COLO668 (cell line): Measurements from ENCODE around the gene KRTAP5-7.
"Not testable (repeated sequence)": the region's sequence is repeated elsewhere in the genome, so short reads cannot be mapped to it uniquely, and the experiment has no call there.

Experiments
- DNase-seq: peaks from one replicate; lab custom pipeline; 2025; ENCODE audit not compliant: unreplicated experiment; lab: John Stamatoyannopoulos, UW

KRTAP5-7 gene

DNA sequence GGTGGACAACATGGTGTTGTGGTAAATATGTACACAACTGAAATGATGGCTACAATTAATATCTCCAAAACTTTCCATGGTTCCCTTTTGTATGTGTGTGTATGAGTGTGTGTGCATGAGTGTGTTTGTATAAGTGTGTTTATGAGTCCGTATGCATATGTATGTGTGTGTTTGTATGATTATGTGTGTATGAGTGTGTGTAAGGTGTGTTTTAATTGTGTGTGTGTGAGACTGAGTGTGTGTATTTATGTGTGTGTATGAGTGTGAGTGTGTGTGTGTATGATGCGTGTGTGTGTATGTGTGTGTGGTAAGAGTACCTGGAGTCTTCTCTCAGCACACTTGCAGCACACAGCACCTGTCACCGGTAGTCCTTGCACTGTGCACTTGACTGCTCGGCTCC, 29.0 kb downstream of the KRTAP5-7 start:
- DNase-seq = no peak

DNA sequence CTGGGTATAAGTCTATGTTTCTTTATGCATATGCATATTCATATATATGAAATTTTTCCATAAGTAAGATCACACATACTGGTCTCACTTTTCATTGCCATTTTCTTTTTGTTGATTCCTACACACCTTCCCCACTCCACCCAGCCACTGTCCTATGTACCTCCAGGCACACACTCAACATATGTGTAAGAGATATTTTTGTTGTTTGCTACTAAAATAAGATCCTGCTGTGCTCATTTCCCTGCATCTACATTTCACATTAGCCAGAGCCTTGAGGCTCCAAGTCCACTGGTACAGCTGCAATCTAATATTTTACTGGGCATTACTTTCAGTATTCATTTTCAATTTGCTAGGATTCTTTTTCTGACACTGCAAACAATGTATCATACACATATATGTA, 30.2 kb downstream of the KRTAP5-7 start:
- no peak for DNase-seq

DNA sequence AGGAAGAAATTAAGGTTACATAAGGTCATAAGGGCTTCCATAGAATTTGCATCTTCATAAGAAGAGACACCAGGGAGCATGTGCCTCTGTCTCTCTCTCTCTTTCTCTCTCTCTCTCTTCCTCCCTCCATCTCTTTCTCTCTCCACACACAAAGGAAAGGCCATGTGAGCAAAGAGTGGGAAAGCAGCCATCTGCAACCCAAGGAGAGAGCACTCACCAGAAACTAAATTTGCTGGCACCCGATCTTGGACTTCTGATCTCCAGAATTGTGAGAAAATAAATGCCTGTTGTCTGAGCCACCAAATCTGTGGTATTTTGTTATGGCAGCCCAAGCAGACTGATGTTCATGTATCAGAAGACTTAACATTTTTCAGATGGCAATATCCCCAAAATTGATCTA, 31.9 kb downstream of the KRTAP5-7 start:
- no peak for DNase-seq

DNA sequence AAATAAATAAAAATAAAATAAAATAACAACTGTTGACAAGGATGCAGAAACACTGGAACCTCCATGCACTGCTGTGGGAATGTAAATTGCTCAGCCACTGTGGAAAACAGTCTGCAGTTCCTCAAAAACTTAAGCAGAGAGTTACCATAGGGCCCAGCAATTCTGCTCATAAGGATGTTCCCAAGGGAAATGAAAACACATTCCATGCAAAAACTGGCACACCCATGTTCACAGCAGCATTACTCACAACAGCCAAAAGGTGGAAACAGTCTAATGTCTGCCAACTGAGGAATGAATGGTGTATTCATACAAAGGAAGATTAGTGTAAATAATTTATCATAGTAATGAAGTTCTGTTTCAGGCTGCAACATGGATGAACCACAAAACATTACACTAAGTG, 35.1 kb downstream of the KRTAP5-7 start:
- no peak for DNase-seq

DNA sequence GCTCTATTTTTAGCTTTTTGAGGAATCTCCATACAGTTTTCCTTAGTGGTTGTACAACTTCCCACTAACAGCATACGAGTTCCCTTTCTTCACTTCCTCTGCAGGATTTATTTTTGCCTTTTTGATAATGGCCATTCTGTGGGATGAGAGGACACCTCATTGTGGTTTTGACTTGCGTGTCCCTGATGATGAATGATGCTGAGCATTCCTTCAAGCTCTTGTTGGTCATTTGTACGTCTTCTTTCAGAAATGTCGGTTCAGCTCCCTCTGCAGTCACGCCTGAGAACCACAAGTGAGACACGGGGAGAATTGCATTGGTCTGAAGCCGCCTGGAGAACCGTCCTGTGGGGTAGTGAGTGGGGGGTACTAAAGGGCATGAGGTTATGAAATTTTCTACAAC, 36.3 kb downstream of the KRTAP5-7 start:
- no peak for DNase-seq

DNA sequence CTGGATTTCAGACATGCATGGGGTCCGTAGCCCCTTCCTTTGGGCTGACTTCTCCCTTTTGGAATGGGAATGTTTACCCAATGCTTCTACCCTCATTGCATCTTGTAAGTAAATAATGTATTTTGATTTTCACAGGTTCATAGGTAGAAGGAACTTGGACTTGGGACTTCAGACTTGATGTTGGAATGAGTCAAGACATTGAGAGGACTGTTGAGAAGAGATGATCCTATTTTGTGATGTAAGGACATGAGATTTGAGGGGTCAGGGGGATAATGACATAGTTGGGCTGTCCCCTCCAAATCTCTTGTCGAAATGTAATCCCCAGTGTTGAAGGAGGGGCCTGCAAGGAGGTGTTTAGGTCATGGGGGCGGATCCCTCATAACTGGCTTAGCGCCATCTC, 37.4 kb downstream of the KRTAP5-7 start:
- DNase-seq = no peak

DNA sequence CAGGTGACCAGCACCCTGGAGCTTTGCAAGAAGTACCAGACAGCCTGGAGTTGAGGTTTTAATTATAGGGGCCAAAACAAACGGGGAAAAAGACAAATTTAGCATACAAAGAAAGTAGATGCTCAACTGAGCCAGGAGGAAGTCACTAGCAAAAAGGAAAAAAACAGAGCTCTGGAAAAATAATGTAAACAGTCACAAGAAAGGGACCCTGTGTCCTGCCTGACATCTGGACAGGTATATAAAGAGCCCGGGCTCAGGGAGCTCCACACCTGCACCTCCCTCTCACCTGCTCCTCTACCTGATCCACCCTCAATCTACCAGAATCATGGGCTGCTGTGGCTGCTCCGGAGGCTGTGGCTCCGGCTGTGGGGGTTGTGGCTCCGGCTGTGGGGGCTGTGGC, 38.2 kb downstream of the KRTAP5-7 start, which contains the start of gene KRTAP5-10:
KRTAP5-10 (plus strand) TSS at position 301 of the 400 bp plus-strand sequence; CDS start at position 326, 25 bp downstream.
- no peak for DNase-seq

DNA sequence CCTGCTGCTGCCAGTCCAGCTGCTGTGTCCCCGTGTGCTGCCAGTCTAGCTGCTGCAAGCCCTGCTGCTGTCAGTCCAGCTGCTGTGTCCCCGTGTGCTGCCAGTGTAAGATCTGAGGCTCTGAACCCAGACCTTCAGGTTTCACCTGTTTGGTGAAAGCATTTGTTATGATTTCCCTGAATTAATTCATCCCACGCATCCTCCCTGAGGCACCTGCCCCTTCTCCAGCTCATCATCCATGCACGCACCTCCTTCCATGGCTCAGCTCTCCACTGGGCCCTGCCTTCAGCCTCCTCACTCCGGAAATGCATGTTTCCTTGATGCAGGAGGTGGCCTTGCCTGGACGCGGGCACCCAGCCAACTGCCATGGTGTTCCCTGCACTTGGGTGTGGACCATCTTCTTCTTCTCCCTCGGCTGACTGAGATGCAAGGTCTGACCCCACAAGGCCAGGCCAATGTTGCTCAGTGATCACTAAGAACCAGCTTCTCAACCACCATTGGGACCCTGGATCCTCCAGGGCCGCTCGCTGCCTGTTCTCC, 39.1 kb downstream of the KRTAP5-7 start:
- DNase-seq = no peak

DNA sequence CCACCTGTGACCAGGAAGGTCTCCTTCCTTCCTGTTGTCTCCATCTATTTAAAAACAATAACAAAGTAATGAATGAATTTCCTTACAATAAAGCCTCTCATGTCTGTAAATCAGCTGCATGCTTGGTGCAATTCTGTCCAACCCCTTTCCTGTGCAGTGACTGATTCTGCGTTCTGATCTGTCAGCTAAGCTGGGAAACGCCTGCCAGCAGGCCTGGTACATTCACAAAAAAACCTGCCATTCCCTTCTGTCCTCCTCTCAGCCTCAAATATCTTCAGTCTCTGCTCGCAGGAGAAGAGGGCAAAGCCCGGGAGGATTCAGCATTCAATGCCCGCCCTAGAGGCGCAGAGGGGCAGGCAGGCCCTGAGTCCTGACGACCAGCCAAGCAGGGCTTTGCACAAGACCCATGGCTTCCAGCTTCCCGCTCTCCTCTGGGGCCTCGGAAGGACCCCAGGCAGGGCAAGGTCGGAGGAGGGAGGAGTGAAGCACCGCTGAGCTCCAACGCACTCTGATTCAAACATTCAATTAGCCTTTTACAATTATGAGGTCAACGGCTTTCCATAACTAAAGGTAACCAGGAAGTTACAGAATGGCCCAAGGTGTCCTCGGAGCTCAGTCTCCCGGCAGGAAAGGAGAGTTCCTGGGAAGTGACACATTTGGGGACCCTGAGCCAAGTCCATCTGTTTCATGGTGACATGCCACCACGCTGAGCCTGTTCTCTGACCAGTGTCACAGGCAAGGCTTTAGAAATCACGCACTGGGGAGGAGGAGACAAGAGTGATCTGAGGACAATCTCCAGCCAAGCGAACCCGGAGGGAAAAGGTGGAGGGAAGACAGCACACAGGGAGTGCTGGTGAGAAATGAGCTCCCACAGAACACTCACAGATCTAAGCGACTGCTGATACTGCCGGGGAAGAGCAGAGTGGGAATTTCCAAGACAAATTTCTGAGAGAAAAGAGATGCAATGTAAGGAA, 39.8 kb downstream of the KRTAP5-7 start:
- DNase-seq = not testable (repeated sequence)

DNA sequence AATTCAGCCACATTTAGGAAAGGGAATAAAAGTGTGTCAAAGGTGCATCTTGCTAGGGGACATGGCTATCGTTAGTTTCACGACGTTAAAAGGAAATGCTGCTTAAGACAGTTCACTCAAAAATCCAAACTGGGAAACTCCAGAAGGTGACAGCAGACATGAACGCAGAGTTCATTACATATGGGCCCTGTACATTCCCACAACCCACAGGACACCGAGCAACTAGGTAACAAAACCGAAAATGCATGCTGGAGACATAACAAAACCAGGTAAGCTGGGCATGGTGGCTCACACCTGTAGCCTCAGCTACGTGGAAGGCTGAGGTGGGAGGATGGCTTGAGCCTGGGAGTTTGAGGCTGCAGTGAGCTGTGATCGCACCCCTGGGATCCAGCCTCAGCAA, 40.6 kb downstream of the KRTAP5-7 start:
- DNase-seq = not testable (repeated sequence)

DNA sequence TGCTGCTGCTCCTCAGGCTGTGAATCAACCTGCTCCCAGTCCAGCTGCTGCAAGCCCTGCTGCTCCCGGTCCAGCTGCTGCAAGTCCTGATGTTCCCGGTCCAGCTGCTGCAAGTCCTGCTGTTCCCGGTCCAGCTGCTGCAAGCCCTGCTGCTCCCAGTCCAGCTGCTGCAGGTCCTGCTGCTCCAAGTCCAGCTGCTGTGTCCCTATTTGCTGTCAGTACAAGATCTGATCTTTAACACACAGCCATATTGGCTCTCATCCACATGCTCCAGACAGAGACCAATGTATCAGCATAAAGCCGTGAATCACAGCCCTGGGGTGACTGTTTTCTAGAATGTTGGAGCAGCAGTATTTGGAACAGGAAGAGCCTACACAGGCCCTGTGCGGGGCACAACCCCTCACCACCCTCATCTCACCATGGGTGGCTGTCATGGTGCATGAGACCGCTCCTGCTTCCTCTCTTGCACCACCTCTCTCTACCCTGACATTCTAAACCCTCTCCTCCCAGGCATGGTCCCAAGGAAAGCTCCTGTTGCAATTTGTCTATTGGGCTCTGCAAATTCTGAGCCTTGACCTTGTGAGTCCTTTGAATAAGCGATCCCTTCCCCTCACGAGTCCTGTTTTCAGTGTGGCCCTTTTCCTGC, 41.8 kb downstream of the KRTAP5-7 start:
- DNase-seq = no peak

DNA sequence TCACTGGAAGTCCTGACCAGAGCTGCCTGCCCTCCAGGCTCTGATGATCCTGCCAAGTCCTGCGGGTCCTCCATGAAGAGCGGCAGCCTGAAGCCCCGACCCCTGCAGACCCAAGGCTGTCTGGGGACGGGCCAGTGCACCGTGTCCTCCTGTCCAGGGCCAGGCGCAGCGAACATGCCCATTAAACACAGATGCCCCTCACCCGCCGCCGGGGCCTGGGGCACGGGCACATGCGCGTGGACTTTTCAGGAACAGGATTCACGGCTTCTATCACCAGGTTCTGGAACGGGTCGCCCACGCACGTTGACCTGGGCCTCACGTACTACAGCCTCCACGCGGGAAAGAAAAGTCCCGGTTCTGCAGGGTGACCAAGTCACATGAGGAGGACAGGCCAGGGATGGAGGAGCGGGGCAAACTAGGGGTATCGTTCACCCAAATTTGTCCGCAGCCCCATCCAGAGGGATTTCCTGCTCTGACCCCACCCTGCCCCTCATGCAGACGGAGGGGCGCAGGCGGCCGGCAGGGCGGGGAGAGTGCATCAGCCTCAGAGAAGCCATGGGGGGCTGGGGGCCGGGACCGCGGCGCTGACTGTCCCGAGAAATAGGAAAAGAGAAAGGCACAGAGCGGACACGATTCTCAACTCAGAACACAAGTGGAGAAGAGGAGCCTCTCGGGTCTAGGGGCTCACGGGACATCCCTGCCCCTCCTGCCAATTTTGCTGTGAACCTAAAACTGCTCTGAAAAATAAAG, 44.2 kb downstream of the KRTAP5-7 start:
- not testable (repeated sequence) for DNase-seq

DNA sequence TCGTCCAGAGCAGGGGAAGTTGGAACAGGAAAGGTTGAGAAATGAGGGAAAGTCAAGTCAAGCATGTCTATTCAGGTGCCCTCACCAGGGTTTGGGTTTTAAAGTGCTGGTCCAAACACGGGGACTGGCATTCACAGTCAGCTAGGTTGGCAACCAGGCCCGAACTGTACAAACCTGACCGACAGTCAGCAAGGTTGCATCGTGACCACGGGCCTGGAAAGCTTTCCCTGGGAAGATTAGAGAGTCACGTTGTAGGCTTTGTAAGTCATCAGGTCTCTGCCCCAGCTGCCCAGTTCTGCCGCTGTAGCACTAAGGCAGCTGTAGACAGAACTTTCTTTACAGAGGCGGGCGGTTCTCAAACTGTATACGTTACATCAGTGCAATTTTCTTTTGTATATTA, 45.7 kb downstream of the KRTAP5-7 start:
- DNase-seq = no peak

DNA sequence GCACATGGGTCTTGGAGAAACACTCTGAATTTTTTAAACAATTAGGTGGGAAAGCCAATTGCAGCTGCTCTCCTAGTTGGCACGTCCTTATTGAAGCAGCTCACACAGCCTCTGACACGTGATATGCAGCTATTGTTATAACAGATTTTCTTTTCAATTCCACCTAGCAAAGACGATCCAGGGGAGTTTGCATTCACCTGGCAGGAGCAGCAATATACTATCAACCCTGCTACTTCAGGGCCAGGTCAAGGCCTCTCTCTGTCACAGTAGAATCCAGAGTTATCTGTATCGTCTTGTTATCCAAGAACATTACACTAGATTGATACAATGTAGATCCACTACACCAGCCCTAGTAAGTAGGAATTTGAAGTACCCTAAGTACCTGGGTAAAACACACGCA, 47.4 kb downstream of the KRTAP5-7 start:
- DNase-seq = no peak

DNA sequence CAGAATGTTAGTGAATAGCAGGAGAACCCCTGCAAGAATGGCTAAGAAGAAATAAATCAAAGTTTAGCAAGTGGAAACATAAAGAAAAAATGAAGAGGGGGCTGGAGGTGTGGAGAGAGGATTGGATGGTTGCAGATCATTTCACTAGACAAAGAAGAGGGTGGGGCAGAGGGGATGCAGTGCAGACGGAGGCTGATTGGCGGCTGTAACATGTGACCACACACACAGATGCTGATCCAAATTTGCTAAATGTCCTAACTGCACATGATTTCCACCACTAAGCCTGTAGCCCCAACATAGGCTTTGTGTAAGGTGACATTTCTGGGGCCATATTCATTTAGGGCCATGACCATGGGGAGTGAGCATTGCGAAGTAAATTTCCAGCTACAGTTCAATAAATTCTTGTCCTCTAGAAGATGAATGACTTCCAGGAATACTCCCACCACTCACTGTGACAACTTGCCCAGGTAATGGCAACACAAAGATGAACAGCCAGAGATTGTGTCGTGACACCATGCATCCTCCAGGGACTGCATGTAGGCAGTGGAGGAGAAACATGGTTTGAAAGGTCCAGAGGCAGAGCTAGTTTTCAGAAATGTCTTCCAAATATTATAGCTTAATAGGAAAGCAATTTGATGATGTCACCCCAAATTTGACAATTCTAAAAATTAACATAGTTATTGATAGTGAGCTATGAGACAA, 48.8 kb downstream of the KRTAP5-7 start:
- DNase-seq = no peak

DNA sequence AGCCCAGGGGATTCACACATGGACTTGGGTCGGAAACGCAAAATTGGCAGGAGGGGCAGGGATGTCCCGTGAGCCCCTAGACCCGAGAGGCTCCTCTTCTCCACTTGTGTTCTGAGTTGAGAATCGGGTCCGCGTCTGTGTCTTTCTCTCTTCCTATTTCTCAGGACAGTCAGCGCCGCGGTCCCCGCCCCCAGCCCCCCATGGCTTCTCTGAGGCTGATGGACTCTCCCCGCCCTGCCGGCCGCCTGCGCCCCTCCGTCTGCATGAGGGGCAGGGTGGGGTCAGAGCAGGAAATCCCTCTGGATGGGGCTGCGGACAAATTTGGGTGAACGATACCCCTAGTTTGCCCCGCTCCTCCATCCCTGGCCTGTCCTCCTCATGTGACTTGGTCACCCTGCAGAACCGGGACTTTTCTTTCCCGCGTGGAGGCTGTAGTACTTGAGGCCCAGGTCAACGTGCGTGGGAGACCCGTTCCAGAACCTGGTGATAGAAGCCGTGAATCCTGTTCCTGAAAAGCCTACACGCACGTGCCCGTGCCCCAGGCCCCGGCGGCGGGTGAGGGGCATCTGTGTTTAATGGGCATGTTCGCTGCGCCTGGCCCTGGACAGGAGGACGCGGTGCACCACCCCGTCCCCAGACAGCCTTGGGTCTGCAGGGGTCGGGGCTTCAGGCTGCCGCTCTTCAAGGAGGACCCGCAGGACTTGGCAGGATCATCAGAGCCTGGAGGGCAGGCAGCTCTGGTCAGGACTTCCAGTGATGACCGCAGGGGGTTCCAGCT, 49.8 kb downstream of the KRTAP5-7 start:
- DNase-seq = not testable (repeated sequence)

DNA sequence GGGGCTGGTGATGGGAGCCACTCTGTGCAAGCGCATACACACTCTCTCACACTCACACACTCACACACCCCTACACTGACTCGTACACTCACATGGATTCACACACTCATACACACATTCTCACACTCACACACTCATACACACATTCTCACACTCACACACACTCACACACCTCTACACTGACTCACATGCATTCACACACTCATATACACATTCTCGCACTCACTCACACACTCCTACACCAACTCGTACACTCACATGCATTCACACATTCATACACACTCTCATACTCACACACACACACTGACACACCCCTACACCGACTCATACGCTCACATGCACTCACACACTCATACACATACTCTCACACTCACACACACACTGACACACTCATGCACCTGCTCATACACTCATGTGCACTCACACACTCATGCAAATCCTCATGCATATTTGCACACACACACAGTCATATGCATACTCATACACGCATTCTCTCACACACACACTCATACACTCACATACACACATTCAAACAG, 50.5 kb downstream of the KRTAP5-7 start:
- DNase-seq = no peak
